ENCODE data around the gene GRIK4.
"Not testable (repeated sequence)": the region's sequence is repeated elsewhere in the genome, so short reads cannot be mapped to it uniquely, and the experiment has no call there.

Gene GRIK4, protein sequence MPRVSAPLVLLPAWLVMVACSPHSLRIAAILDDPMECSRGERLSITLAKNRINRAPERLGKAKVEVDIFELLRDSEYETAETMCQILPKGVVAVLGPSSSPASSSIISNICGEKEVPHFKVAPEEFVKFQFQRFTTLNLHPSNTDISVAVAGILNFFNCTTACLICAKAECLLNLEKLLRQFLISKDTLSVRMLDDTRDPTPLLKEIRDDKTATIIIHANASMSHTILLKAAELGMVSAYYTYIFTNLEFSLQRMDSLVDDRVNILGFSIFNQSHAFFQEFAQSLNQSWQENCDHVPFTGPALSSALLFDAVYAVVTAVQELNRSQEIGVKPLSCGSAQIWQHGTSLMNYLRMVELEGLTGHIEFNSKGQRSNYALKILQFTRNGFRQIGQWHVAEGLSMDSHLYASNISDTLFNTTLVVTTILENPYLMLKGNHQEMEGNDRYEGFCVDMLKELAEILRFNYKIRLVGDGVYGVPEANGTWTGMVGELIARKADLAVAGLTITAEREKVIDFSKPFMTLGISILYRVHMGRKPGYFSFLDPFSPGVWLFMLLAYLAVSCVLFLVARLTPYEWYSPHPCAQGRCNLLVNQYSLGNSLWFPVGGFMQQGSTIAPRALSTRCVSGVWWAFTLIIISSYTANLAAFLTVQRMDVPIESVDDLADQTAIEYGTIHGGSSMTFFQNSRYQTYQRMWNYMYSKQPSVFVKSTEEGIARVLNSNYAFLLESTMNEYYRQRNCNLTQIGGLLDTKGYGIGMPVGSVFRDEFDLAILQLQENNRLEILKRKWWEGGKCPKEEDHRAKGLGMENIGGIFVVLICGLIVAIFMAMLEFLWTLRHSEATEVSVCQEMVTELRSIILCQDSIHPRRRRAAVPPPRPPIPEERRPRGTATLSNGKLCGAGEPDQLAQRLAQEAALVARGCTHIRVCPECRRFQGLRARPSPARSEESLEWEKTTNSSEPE

DNA sequence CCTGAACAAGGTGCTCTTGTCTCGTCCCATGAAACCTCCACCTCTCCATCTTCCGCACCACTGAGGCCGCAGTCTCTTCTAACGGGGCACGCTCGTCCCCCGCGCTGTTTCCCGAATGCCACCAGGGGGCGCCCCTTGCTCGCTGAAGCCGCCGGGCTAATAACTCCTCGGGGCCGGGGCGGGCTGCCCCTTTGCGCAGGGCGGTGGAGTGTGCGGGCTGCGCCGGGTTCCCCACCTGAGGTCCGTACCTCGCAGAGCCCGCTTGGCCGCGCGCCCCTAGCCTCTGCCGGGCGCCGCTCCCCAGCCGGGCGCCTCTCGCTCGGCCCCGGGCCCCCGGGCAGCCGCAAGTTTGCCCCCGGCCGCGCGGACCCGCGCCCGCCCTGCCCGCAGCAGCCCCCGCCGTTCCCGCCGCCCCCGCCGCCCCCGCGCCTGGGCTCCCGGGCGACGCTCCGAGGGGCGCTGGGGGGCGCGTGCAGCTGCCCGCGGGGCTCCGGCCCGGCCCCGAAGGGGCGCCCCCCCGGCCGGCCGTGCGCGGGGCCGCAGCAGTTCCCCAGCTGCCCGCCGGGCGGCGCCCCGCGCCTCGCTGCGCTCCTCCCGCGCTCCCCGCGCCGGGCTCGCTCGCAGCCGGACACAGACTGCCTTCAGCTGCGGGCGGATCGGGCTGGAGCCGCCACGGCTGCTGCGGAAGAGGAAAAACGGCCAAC is at the start of gene GRIK4:
Gene GRIK4 (plus strand): TSS at position 633 of the 704 bp plus-strand sequence. CDS start 148,571 bp downstream, outside the sequence.
- peak; percentile 80 for DNase-seq

DNA sequence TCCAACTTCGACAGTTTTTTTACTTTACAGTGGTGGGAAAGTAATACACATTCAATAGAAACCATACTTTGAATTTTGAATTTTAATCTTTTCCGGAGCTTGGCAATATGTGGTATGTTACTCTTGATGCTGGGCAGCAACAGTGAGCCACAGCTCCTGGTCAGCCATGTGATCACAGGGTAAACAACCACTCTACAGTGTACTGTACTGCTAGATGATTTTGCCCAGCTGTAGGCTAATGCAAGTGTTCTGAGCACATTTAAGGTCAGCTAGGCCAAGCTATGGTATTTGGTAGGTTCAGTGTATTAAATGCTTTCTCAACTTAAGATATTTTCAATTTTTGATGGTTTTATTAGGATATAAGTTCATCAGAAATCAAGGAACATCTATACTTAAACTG is 48.7 kb upstream of the GRIK4 start:
- DNase-seq = no peak

DNA sequence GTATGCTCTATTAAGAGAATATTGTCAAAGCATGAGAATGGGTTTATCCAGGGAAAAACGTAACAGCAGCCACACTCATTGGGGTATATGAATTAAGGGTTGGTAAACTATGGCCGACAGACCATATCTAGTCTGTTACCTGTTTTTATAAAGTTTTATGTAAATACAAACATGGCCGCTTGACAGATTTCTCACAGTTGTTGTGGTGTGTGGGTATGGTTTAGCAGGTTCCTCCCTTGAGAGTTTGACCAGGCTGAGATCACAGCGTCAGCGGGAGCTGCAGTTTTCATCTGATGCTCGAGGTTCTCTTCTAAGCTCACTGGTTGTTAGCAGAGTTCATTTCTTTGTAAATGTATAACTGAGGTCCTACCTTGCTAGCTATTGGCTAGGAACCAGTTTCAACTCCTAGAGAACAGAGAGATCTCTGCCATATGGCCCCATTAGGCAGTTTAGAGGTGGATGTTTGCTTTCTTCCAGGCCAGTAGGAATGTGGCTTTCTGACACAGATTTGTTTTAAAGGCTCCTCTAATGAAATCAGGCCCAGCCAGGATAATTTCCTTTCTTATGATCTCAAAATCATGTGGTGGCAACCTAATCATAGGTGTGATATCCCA is 45.5 kb upstream of the GRIK4 start:
- no peak for DNase-seq

DNA sequence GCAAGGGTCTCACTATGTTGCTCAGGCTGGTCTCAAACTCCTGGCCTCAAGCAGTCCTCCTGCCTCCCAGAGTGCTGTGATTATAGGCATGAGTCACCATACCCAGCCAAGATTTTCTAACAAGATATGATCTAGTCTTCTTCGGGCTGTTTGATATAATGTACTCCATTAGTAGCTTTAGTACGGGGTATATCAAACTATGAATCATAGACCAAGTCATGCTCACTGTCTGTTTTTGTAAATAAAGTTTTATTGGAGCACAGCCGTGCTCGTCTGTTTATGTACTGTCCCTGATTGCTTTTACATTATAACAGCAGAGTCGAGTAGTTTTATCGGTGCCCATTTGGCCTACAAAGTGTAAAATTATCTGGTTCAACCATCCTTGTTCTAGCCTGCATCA is 43.9 kb upstream of the GRIK4 start:
- no peak for DNase-seq

DNA sequence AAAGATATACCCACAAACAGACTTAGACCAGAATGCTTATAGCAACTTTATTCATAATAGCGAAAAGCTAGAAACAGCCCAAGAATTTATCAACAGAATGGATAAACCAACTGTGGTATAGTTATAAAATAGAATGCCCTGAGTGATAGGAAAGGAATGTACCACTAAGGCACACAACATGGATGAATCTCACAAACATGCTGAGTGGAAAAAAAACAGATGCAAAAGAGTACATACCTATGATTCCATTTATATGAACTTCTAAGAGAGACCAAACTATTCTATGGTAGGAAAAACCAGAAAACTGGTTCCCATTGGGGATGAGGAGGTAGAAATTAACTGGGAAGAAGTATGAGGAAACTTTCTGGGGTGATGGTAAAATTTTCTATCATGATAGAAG is 40.4 kb upstream of the GRIK4 start:
- DNase-seq = no peak

DNA sequence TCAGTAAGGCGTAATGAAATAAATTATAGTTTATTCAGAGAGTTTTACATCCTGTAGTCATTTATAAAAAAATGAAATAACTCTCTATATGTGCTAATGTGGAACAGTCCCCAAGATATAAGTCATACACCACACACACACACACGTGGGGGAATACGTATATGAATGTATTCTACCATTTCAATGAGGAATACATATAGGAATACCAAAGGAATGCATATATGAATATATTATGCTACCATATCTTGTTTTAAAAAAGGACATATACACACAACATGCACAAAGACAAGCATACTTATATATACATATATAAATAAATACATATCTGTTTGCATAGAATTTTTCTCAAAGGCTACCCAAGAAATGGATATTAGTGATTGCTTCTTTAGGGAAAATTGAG is 39.6 kb upstream of the GRIK4 start:
- no peak for DNase-seq

DNA sequence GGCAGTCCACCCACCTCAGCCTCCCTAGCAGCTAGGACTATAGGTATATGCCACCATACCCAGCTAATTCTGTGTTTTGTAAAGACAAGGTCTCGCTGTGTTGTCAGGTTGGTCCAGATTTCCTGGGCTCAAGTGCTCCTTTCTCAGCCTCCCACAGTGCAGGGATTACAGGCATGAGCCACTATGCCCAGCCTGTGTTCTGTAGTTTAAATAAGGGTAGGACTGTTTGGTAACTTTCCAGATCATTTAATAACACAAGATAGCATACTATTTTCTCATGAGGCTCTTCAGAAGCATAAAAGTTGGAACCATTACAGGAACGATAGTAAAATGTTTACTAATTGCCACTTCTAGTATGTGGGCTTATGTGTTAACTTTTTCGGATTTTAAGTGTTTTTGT is 38.0 kb upstream of the GRIK4 start:
- DNase-seq = no peak

DNA sequence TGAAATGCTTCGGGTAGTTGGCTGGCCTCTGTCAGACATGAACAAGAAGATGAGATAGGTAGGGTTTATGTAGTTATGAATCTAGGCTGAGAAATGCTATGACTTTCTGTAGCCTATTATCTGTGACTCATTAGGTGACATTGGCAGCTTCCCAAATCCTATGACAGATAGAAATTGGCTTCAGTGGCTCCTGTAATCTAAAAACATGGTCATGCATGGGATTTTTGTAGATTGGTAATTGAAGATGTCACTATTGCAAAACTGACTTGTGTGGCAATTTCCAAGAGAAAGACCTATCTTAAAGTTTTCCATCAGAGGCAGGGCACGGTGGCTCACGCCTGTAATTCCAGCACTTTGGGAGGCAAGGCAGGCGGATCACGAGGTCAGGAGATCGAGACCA is 29.4 kb upstream of the GRIK4 start:
- DNase-seq = no peak

DNA sequence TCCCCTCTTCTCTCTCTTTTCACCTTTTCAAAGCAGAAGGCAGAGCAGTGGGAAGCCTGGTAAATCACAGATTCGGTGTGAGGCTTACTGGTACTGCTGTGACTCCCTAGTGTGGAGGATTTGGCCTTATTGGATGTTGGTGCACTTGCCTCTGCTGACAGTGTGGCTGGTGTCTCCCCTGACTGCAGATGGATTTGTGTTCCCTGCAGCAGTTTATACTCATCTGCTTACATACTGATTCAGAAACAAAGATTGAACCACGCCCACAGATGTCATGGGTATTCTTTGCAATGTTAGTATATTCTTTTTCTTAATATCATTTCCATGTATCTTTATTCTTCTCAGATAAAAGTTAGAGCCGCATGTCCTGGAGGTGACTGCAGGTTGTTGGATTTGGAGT is 26.8 kb upstream of the GRIK4 start:
- no peak for DNase-seq

DNA sequence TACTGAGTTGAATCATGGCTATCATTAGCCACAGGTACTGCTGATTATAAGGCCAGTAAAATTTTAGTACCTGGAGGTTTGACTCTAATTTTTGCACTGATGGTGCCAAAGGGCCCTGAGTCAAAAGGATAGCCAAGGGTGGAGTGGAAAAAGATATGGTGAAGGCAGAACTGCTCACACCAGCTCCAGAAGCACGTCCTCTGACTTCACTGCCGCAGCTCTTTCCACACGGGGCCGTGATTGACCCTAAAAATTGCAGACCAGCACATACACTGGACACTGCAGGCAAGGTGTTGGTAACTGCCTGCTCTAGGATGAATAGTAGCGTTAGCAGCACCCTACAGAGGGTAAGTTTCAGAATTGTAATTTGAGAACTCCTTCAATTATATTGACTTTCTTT is 25.4 kb upstream of the GRIK4 start:
- no peak for DNase-seq

DNA sequence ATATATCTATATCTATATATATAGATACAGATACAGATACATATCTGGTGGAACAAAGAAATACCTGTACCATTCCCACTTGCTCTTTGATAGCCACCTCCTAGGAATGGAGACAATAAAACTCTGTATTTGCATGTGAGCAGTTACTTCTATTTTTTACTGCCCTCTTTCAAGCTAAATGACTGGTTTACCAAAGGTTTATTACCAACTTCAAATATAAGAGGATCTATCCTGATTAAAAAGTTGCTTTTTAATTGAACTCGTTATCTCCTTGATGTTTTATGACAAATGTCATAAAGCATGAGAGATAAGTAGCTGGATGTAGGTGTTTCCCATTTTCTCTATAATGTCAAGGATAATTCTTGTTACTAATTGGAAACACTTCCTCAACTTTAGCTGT is 21.7 kb upstream of the GRIK4 start:
- no peak for DNase-seq

DNA sequence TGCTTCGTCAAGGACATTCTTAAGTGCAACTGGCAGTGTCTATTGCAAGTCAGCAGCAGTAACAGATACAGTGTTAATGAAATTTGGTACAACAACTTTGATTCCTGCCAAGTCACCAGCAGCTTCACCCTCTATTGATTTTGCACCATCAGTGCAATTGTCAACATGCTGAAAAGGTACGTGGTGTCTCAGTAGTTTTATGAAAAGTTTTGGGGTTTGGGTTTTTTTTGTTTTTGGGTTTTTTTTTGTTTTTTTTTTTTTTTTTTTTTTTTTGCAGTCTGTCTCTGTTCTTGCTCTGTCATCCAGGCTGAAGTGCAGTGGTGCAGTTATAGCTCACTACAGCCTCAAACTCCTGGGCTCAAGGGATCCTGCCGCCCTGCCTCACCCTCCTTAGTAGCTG is 19.1 kb upstream of the GRIK4 start:
- DNase-seq = no peak

DNA sequence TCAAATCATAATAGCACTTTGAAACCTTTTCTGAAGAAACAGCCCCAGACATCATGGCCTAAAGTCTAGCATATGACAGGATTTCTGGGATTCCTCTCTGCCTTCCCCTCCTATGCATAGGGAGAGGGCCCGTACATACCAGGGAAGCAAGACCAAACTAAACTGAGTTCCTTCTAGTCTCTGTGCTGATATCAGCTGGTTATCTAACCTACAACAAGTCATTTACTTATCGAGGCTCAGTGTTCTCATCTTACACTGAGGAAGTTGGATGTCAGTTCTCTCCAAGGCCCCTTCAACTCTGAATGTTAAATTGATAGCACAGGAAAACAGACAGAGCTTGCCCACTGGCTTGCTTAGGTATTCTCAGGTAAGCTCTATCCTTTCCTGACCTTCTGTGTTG is 17.0 kb upstream of the GRIK4 start:
- no peak for DNase-seq

DNA sequence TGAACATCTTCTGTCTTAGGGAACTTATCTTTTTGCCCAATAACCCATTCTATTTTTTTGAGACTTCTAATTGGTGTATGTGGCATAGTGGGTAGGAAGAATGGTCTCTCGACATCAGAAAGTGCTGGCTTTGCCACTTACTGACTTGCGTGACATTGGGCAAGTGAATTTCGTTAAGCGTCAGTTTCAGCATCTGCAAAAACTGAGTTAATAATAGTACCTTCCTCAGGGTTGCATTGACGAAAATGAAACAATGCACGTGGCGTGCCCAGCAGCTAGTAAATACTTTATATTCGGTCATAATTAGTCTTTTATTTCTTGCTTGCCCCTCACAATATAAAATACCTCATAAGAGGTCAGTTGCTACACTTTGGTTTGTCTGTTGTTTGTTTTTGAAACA is 12.5 kb upstream of the GRIK4 start:
- no peak for DNase-seq

DNA sequence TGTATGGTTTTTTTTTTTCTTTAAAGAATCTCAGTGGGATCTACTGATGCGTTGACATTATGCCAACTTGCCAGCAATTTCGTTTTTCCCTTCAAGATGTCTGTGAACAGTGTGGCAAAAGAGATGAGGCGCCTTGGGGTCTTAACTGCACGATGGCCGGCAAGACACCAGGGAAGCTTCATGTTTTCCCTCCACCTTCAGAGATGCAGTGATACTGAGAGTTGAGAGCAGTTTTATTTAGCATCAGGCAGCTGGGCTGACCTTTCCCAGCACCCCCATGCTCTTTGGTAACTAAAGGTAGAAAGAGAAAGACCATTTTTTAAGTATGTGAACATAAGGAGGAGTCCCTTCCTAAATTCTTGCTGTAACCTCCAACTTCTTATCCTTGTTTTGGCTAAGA is 11.7 kb upstream of the GRIK4 start:
- DNase-seq = no peak

DNA sequence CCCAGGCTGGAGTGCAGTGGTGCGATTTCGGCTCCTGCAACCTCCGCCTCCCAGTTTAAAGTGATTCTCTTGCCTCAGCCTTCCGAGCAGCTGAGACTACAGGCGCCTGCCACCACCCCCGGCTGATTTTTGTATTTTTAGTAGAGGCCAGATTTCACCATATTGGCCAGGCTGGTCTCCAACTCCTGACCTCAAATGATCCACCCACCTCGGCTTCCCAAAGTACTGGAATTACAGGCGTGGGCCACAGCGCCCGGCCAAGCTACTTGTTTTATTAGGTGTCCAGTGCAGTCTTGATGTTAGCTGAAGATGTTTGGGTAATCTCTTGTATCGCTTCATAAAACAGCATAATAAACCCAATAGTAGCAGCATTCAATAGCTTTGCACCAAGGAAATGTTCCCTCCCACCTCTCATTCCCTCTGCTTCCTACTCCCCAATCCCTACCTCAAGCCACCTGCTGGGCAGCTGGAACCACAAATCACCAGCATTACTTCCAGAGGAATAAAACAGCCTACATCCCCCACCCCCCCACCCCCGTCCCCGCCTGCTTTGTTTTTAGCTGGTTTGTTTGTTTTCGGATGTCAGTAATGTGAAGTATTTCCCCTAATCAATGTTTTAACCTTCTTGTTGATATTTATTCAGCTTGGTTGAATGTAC is 11.0 kb upstream of the GRIK4 start:
- DNase-seq = no peak

DNA sequence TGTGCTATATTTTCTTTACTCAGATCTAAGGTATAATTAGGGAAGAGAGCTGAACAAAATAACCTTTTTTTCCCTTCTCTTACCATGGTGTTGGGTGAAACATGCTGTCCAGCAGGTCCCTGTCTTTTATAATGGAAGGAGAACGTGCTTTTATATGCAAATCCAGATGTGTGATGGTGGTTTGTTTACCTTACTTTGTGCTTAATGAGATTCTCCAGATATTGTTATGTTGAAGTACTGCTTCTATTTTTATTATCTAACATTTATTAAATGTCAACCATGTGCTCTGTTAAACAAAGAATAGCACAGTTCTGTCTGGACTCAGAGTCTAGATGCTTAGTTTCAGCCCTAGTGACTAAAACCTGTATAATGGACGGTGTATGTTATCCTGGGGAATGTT is 10.1 kb upstream of the GRIK4 start:
- no peak for DNase-seq

DNA sequence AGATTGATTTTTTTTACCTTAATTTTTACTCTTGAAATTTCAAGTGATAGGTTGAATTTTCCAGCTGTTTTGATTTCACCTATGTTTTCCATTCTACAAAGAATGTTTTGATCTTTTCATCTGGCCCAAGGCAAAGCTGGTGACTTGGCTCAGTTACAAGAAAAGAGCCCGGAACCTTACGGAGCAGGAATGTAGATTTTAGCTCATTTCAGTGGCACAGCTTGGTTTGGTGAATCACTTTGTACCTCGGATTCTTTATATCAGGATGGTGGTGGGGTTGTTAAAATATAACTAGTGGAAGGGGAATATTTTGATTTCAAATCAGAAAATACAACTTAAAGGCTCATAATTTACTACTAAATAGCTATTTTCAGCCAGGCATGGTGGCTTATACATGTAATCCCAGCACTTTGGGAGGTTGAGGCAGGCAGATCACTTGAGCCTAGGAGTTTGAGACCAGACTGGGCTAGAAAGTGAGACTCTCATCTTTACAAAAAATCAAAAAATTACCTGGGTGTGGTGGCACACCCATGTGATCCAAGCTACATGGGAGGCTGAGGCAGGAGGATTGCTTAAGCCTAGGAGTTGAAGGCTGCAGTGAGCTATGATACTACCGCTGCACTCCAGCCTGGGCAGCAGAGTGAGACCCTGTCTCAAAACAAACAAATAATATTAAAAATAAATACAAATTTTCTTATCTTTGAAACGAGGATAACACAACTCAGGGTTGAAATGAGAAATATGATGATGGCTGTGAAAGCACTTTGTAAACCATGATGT is 9.4 kb upstream of the GRIK4 start:
- DNase-seq = no peak

DNA sequence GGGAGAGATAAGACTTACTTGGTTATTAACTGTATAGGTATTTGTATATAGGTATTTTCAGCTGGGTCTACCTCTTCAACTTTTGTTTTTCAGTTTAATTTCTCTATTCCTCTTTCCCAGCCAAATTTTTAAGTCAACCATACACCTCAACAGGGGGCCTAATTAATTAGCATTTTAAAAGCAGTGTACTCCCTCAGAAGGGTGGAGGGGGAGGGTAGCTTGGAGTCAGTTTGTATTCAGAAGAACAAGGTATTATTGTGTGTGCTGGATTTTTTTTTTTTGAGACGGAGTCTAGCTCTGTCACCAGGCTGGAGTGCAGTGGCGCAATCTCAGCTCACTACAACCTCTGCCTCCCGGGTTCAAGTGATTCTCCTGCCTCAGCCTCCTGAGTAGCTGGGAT is 8.0 kb upstream of the GRIK4 start:
- DNase-seq = not testable (repeated sequence)

DNA sequence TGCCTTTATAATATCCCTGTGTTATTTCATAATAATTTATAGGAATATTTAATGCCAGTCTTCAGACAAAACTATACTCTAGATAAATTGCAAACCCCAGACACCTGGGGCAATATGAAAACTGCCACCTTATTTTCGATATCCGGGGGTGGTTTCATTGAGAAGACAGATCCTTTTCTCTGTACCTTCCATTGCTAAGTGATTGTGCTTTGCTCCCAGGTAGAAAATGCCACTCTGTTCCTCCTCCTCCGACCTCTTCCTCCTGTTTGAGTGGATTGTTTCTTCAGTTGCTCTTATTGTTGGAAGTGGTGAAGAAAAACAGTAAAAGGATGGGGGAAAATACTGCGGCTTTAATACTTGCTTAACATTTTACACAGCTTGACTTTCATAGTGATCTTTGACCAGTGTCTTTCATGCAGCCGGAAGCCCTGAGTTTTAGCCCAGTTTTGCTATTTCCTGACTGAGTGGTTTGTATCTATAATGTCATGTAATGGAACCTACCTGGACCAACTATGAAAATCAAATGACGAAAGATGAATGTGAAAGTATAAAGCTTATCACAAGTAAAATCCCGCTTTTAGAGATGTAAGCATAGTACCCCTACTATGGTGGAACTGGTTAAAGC is 5.6 kb upstream of the GRIK4 start:
- DNase-seq = no peak

All from DMS79 (cell line).